Stomach (tissue), 9 donors: Measurements from ENCODE around the gene PPIL4. TPM values are rescaled to one million over a fixed set of nuclear protein-coding genes. Genes with fewer than 3 reads are reported as not detected.

Experiments
- DNase-seq, 2 donors: peaks; one replicate each; pipeline versions ENCODE4 v3.0.0 to v3.0.0-alpha.2; 2013 to 2019
- H3K27ac ChIP-seq, 5 donors: fragments of 200-600 bp in 4 of 5; sonication (generic) in 4 of 5; one replicate each; pipeline ENCODE4 v1.5.1; 2013 to 2019; ENCODE audit warnings: mild to moderate bottlenecking in 1 of 5, moderate library complexity in 1 of 5
- H3K27me3 ChIP-seq, 3 donors: fragments of 200-600 bp; sonication (generic); one replicate each; pipeline ENCODE4 v1.5.1; 2017 to 2019; ENCODE audit warnings: mixed run types in 1 of 3
- H3K36me3 ChIP-seq, 4 donors: fragments of 200-600 bp; sonication (generic); 1 replicate in 3 of 4; 2 replicates in 1 of 4; pipeline ENCODE4 v1.5.1; 2016 to 2019
- H3K4me1 ChIP-seq, 4 donors: fragments of 200-600 bp; sonication (generic); one replicate each; pipeline ENCODE4 v1.5.1; 2016 to 2019
- H3K4me3 ChIP-seq, 4 donors: fragments of 200-600 bp; sonication (generic) in 3 of 4; one replicate each; pipeline ENCODE4 v1.5.1; 2016 to 2019; ENCODE audit warnings: mild to moderate bottlenecking in 1 of 4
- H3K9me3 ChIP-seq, 4 donors: fragments of 200-600 bp; sonication (generic); one replicate each; pipeline ENCODE4 v1.5.1; 2016 to 2019
- EP300 ChIP-seq: sonication (generic); formaldehyde crosslinking; IDR thresholded peaks from one replicate; pipeline ENCODE4 v1.6.1; 2017; ENCODE audit warnings: antibody characterized with exemption
- POLR2A ChIP-seq, 4 donors: fragments of 450-650 bp; IDR thresholded peaks; one replicate each; pipeline ENCODE4 v1.6.1; 2016; ENCODE audit warnings: antibody characterized with exemption in 4 of 4, control low read depth in 2 of 4, mild to moderate bottlenecking in 1 of 4, moderate library complexity in 1 of 4
- POLR2AphosphoS5 ChIP-seq, 3 donors: sonication (generic); formaldehyde crosslinking; IDR thresholded peaks; one replicate each; pipeline ENCODE4 v1.6.1; 2016; ENCODE audit warnings: antibody characterized with exemption in 3 of 3
- WGBS, 5 donors: extraction: QIAGEN DNeasy Blood & Tissue Kit in 3 of 5; methylation state at CpG; one replicate each; pipeline versions ENCODE4 v1.1.5 to v1.1.7; 2013 to 2018; 5-methylcytosine and 5-hydroxymethylcytosine counted together
- intact Hi-C: fragments of 100-400 bp; cut with DNase I; formaldehyde crosslinking; loops from one replicate; pipeline ENCODE4 v1.15.1; 2023; ENCODE audit warnings: low total_unique reads
- polyA plus RNA-seq, 3 donors: library from polyadenylated mRNA; stranded (reverse); fragments of 200-250 nt; gene quantifications; one replicate each; pipeline ENCODE4 v1.2.3, GENCODE V29; 2013
- total RNA-seq, 5 donors: library from RNA; depleted of rRNA; stranded (reverse); fragments of >200 nt; gene quantifications; one replicate each; pipeline versions ENCODE4 v1.1.0 to v1.2.3, GENCODE V29; 2014 to 2016
- TF ChIP-seq, protein P1 (sequence below), 7 experiments: fragments of 450-650 bp in 4 of 7; fragments of 200-600 bp in 3 of 7; sonication (generic) in 3 of 7; IDR thresholded peaks; one replicate each; pipeline ENCODE4 v1.5.1; 2016 to 2019; ENCODE audit warnings: antibody characterized with exemption in 7 of 7, control low read depth in 2 of 7, mild to moderate bottlenecking in 1 of 7
- donor health status: healthy with polysubstance abuse.
- donor health status: Bipolar disorder and iron deficiency.
- donor health status: healthy.

Gene PPIL4
- total and polyA plus RNA-seq, 8 donors = 7.6 to 59.7 (median 16.4) TPM

DNA sequence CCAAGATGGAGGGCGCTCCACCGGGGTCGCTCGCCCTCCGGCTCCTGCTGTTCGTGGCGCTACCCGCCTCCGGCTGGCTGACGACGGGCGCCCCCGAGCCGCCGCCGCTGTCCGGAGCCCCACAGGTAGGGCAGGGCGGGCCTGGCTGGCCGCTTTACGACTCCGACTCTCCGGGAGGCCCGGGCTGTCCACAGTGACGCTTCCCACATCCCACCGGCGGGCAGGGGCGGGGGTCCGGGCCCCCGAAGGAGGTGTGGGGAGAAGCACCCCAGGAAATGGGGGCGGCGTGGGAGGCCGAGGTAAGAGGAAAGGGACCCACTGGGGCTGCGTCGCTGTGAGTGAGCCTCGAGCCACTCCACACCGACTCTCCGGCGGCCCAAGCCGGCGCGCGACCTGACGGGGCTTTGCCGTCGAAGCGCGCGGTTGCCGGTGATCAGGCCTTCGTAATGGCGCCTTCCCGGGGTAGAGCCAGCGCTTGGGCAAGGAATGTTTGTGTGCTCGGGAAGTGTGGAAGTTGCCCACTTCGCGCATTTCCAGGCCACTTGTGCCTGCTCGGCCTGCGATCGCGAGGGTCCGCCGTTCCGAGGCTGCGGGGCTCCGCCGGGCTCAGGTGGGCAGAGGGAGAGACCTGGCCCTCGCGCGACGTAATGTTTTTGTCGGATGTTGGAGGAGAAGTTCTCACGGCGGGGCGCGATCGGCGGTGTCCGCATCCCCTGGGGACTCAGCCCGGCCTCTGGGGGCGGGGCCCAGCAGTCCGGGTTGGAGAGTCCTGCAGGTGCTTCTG, 20.8 kb upstream of the PPIL4 start:
- intact Hi-C loops = no loop called here
- TF ChIP-seq, protein P1, sequence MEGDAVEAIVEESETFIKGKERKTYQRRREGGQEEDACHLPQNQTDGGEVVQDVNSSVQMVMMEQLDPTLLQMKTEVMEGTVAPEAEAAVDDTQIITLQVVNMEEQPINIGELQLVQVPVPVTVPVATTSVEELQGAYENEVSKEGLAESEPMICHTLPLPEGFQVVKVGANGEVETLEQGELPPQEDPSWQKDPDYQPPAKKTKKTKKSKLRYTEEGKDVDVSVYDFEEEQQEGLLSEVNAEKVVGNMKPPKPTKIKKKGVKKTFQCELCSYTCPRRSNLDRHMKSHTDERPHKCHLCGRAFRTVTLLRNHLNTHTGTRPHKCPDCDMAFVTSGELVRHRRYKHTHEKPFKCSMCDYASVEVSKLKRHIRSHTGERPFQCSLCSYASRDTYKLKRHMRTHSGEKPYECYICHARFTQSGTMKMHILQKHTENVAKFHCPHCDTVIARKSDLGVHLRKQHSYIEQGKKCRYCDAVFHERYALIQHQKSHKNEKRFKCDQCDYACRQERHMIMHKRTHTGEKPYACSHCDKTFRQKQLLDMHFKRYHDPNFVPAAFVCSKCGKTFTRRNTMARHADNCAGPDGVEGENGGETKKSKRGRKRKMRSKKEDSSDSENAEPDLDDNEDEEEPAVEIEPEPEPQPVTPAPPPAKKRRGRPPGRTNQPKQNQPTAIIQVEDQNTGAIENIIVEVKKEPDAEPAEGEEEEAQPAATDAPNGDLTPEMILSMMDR (IDR thresholded peaks at IDR 0.05) = no peak
- TF ChIP-seq EP300 (no peak), POLR2A (IDR thresholded peaks at IDR 0.05) (no peak), POLR2AphosphoS5 (IDR thresholded peaks at IDR 0.05) (no peak)
- peak overlapping the region; percentile 85 to 97 (median 94) for H3K27ac ChIP-seq

DNA sequence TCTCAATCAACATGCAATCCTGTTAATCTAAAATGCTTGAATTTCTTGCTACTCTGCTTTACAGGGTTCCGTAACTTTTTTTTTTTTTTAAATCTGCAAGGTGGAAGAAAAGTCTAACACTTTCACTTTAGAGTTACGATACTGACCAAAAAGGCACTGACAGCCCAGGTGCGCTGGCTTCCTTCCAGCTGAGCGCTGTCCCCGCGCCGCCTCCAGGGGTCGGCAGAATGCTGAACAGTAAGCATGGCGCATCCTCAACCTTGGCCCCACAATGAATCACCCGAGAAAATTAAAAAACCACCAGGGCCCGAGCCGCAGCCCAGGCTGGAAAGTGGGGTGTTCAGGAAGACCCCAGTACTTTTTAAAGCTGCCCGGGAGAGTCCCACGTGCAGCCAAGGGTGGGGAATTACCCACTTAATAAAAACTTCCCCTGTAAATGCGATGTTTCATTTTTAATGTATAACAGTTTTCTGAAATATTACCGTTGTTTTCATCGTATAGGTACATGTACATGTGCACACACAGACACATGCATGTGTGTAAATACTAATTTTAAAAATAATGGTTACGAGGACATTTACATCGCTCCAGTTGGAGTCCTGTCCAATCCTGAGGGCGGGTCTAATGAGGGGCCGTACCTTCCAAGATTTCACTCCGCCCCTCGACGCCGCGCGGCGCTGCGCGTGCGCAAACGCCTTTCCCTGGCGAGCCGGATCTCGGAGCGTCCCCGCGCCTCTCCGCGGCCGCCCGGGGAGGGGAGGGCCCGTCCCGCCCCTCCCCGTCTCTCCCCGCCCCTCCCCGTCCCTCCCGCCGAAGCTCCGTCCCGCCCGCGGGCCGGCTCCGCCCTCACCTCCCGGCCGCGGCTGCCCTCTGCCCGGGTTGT, 19.9 kb upstream of the PPIL4 start, which contains the start of gene GINM1:
Gene GINM1 (plus strand): TSS at position 849 of the 883 bp plus-strand sequence. CDS start 40 bp downstream, outside the sequence.
- WGBS, 5 donors = 0 to 1% (median 1%) methylated on average over 22 to 59 of the region's 59 CpGs
- TF ChIP-seq EP300 (no peak), POLR2AphosphoS5 (IDR thresholded peaks at IDR 0.05) (peak; percentile 10 to 75 (median 49)), POLR2A (IDR thresholded peaks at IDR 0.05) (no peak)
- TF ChIP-seq, protein P1 (IDR thresholded peaks at IDR 0.05) = peak in 5 of 7 experiments; percentile 40 to 67 (median 45)
- no peaks in the 10 kb centered on the region for H3K9me3 ChIP-seq
- DNase-seq = peak; percentile 96 to 99
- peak within 1 kb of the TSS; percentile 73 to 96 (median 92) for H3K4me3 ChIP-seq
- intact Hi-C loops = no loop called here
- no peaks in the 10 kb centered on the region for H3K27me3 ChIP-seq
- H3K36me3 ChIP-seq = no peaks in the 10 kb centered on the region
- H3K27ac ChIP-seq = peak within 1 kb of the TSS; percentile 85 to 97 (median 94)
- H3K4me1 ChIP-seq = peaks cover 6 to 36% (median 27%) of the 10 kb centered on the region in 4 donors

More for the DNA sequence above, 20.8 kb upstream of the PPIL4 start:
- H3K27me3 ChIP-seq = no peaks in the 10 kb centered on the region
- no peaks in the 10 kb centered on the region for H3K36me3 ChIP-seq
- peak overlapping the region; percentile 73 to 96 (median 92) for H3K4me3 ChIP-seq
- H3K9me3 ChIP-seq = no peaks in the 10 kb centered on the region
- peaks cover 6 to 36% (median 27%) of the 10 kb centered on the region in 4 donors for H3K4me1 ChIP-seq
- DNase-seq = peak; percentile 63 to 81
- 0 to 1% (median 0%) methylated on average over 28 to 81 of the region's 81 CpGs for WGBS, 5 donors

DNA sequence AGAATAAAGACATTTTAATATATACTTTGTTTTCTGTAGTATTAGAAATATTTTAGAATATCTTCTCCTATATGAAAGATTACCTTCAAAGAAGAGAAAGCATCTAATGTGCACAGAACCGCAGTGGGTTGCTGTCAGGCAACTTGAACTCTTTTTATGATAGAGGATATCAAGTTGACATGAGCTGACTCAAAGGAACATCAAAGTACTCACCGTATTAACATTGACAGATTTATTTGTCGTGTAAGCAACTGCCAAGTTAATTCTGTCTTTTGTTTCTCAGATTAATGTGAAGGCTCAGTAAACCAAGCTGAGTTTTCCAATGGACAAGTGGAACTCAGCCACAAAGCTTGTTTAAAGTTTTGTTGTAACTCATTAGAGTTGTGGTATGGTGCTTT, 18.1 kb upstream of the PPIL4 start:
- TF ChIP-seq, protein P1 (IDR thresholded peaks at IDR 0.05) = no peak
- TF ChIP-seq POLR2A (IDR thresholded peaks at IDR 0.05) = no peak
- no peak for TF ChIP-seq EP300
- no peak for TF ChIP-seq POLR2AphosphoS5 (IDR thresholded peaks at IDR 0.05)
- intact Hi-C loops = no loop called here
- H3K4me3 ChIP-seq = no peak overlapping the region
- H3K36me3 ChIP-seq = no peaks in the 10 kb centered on the region
- H3K27ac ChIP-seq = no peak overlapping the region
- 57 to 65% (median 62%) methylated on average over 3 of the region's 3 CpGs for WGBS, 5 donors
- no peaks in the 10 kb centered on the region for H3K9me3 ChIP-seq
- DNase-seq = no peak
- no peaks in the 10 kb centered on the region for H3K27me3 ChIP-seq
- peaks cover 6 to 28% (median 23%) of the 10 kb centered on the region in 4 donors for H3K4me1 ChIP-seq
